HL-60 (cell line): Measurements from ENCODE around the gene XKR8.

Experiments used
- DNase-seq, 2 experiments: peaks; one replicate each; pipeline ENCODE4 v3.0.0-alpha.2; 2010 to 2020; ENCODE audit warnings: low read depth in 1 of 2, low spot score in 1 of 2
- H3K27ac ChIP-seq: fragments of 250-450 bp; sonication (Bioruptor Pico); replicated peaks from 2 replicates; pipeline ENCODE4 v1.5.1; 2020; ENCODE audit warnings: mild to moderate bottlenecking, moderate library complexity
- H3K27me3 ChIP-seq: fragments of 250-450 bp; sonication (Bioruptor Pico); 2 replicates; pipeline ENCODE4 v1.5.1; 2021; ENCODE audit warnings: mild to moderate bottlenecking, moderate library complexity; ENCODE audit not compliant: insufficient read depth, poor library complexity, severe bottlenecking
- H3K4me3 ChIP-seq: replicated peaks from 2 replicates; pipeline ENCODE4 v1.5.1; 2011; ENCODE audit warnings: mild to moderate bottlenecking, control low read depth, low read length; ENCODE audit not compliant: insufficient read depth
- CTCF ChIP-seq: IDR thresholded peaks from one replicate; pipeline ENCODE4 v1.5.1; 2011; ENCODE audit warnings: low read length, control low read depth, inconsistent platforms; ENCODE audit not compliant: insufficient read depth
- GABPA ChIP-seq: IDR thresholded peaks from 2 replicates; pipeline ENCODE4 v1.6.1; 2012; ENCODE audit warnings: low read depth
- POLR2AphosphoS5 ChIP-seq: IDR thresholded peaks from 2 replicates; pipeline ENCODE4 v1.6.1; 2012; ENCODE audit warnings: low read depth
- REST ChIP-seq: IDR thresholded peaks from 2 replicates; pipeline ENCODE4 v1.6.1; 2012; ENCODE audit warnings: low read depth; ENCODE audit not compliant: insufficient replicate concordance
- SPI1 ChIP-seq: IDR thresholded peaks from 2 replicates; pipeline ENCODE4 v1.6.1; 2012; ENCODE audit warnings: low read depth, mild to moderate bottlenecking, borderline replicate concordance

XKR8 gene

GRCh38 chr1:27957655-27958054, 2.1 kb upstream of the XKR8 start:
- DNase-seq, result no peak
- TF ChIP-seq POLR2AphosphoS5 (no peak), CTCF (no peak), GABPA (no peak), SPI1 (no peak), REST (no peak)

GRCh38 chr1:27958513-27958912, 1.3 kb upstream of the XKR8 start:
- H3K27ac ChIP-seq, result no peak overlapping the region

More at GRCh38 chr1:27957655-27958054, 2.1 kb upstream of the XKR8 start:
- Histone ChIP-seq H3K27me3 (no peaks in the 10 kb centered on the region), H3K4me3 (no peak overlapping the region), H3K27ac (no peak overlapping the region)

More at GRCh38 chr1:27958513-27958912, 1.3 kb upstream of the XKR8 start:
- Histone ChIP-seq H3K27me3 (no peaks in the 10 kb centered on the region), H3K4me3 (no peak overlapping the region)
- no peak for DNase-seq
- TF ChIP-seq GABPA, result no peak
- no peak for TF ChIP-seq CTCF
- TF ChIP-seq POLR2AphosphoS5, result no peak
- no peak for TF ChIP-seq REST
- TF ChIP-seq SPI1, result no peak
